Myocyte (in vitro differentiated cells): ENCODE results near the gene CALML6. TPM values are rescaled to one million over a fixed set of nuclear protein-coding genes. Genes with fewer than 3 reads are reported as not detected.

Source experiments
- DNase-seq: peaks from one replicate; pipeline ENCODE4 v3.0.0-alpha.2; 2012; ENCODE audit warnings: low read depth
- total RNA-seq: library from RNA; depleted of rRNA; stranded (reverse); fragments of >200 nt; gene quantifications from 2 replicates; pipeline ENCODE4 v1.2.3, GENCODE V29; 2014

The CALML6 gene
- total RNA-seq, 1 donor from 2014 or later = 0.27 TPM

DNA sequence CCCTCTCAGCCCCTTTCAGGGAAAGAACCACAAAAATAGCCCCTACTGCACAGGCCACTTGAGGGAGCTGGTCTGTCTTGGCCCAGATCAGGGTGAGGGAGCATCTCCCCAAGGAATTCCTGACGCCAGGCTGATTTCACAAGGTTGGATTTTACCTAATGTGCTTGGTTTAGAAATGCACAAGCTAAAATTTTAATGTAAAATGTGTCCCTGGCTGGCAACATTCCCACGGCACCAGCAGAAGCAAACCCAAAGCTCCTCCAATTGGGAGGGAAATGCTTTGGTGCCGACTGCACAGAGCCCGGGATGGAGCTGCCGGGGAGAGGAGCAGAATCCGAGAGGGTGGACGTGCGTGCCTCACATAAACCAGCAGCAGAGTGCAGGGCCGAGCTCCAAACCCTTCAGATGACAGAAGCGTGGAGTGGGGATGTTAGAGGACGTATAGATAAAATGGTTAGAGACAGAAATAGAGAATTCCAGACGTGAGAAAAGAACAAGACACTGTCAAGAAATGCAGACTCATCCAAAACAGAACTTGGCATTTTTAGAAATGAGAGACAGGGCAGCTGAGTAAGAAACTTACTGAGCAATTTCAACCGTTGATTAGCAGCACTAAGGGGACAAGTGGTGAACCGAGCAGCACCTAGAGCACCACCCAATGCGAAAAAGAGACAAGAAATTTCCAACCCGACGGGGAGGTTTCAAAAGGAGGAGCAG lies 45.6 kb downstream of the CALML6 start:
- no peak for DNase-seq

DNA sequence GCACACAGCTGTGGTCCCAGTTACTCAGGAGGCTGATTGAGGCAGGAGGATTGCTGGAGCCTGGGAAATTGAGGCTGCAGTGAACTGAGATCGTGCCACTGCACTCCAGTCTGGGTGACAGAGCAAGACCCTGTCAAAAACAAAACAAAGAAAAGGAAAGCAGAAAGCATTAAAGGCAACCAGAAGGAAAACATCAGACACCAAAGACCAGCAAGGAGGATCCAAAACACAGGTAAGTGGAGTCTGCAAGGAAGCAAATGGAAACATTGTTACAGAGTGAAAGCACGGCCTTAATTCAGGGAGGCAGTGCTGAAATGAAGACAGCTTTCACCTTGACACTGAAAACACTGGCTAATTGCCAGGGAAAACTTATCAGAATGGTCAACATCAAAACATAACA lies 47.7 kb downstream of the CALML6 start:
- DNase-seq = no peak

DNA sequence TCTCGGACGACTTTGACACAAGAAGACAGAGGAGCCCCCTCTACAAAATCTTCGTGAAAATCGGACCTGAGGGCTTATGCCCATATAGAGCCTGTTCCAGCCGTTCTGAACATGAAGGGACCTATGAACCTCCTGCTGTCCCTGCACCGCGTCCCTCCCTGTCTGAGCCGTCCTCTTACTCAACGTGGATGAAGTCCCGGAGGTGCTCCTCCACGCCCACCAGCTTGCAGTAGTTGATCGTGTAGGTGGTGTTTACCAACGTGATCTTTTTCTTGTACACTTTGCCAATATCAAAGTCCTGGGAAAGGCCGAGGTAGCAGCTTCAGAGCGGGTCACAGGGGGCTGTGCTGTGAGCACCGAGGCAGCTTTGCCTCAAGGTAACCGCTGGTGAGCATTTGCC lies 48.5 kb downstream of the CALML6 start:
- no peak for DNase-seq

DNA sequence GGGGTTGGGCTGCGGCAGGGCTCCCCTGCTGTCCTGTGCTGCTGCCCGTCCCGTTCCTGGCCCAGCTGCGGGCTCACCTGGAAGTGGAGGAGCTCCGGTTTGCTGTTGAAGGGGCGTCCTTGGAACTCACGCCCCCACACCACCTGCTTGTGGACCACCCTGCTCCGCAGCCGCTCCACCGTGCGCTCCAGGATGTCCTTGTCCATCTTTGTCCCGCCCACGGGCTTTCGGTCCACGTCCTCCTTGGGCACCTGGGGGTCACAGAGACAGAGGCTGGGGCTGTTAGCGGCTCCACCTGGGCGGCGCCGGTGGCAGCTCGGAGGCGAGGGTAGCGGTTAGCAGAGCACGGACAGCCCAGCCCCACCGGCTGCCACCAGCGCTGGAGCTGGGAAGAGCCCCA lies 49.8 kb downstream of the CALML6 start:
- no peak for DNase-seq

DNA sequence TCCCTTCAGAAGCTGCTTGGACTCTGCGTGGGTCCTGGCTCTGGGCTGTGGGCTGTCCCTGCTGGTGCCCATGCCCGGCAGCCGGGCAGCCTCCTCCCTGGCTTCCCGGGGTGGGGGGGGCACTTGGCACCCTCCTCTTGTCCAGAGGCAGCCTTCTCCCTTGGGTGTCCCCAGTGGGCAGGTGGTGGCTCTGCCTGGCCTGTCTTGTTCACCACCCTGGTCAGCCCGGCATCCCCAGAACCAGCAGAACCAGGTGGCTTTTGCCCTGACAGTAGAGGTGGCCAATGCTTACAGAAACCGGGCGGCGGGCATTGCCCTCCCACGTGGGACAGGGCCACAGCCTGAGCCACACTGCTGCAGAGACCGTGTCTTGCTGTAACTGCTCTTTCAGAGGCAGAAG lies 50.5 kb downstream of the CALML6 start:
- no peak for DNase-seq

DNA sequence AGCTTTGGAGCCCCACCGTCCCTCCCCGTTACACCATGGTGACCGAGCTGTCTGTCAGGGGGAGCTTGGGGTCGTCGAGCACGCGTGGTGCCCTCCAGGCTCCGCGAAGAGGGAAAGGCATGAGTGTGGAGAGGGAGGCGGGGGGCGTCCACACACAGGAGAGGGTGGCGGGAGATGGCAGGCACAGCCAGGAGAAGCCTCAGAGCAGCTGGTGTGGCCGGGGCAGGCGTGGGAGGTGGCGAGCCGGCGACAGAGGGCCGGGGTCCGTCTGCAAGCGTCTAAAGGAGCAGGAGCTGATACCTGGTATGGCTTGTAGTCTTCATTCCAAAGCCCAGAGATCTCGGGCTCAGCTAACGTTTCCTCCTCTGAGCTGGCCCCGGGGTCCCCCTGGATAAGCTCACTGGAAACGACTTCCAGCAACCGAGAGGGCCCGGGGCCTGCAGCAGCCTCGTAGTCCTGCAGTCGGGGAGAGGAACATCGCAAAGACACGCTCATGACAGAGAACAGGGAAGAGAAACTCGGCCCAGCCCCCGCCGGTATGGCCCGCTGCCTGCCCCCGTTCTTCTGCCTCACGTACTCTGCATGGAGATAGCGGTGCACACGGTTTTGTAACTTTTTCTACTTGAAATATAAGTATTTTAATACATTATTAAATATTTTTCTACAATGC lies 51.1 kb downstream of the CALML6 start:
- DNase-seq = no peak

Other genes starting within 250 kb of the CALML6 start
- 25.6 and 26.6 TPM in 2 replicates for gene SLC35E2B, start 222.5 kb upstream of the CALML6 start, total RNA-seq
- gene CDK11A, start 190.9 kb upstream of the CALML6 start, total RNA-seq = 13.0 and 13.2 TPM in 2 replicates
- 36.6 and 39.6 TPM in 2 replicates for gene NADK, start 136.8 kb upstream of the CALML6 start, total RNA-seq
- 52.5 and 61.7 TPM in 2 replicates for gene GNB1, start 24.2 kb upstream of the CALML6 start, total RNA-seq
- 0.37 TPM in 1 of 2 replicates, not detected in the other for gene TMEM52, start 4.0 kb downstream of the CALML6 start, total RNA-seq
- not detected in 2 replicates for gene CFAP74, start 88.5 kb downstream of the CALML6 start, total RNA-seq
- not detected in 2 replicates for gene GABRD, start 104.1 kb downstream of the CALML6 start, total RNA-seq
- 0.27 TPM in 1 of 2 replicates, not detected in the other for gene PRKCZ, start 135.2 kb downstream of the CALML6 start, total RNA-seq